Activated T-cell treated with anti-CD3 and anti-CD28 coated beads, Interleukin-2, amount 50 U/mL, for 4 hours (primary cell): Measurements from ENCODE around the gene MASTL. TPM values are rescaled to one million over a fixed set of nuclear protein-coding genes. Genes with fewer than 3 reads are reported as not detected.

Experiments
- ATAC-seq, 2 donors: fragments of 200-7000 bp; cut with Tn5 transposase; one replicate each; pipeline ENCODE4 v1.10.0; 2021
- DNase-seq: peaks from one replicate; pipeline ENCODE4 v3.0.0-alpha.2; 2020
- H3K27me3 Mint-ChIP-seq: one replicate; pipeline ENCODE4 v1.8.0; 2021; ENCODE audit warnings: low read depth, mixed read lengths
- H3K36me3 Mint-ChIP-seq: one replicate; pipeline ENCODE4 v1.8.0; 2022; ENCODE audit warnings: mixed read lengths; ENCODE audit not compliant: insufficient read depth
- H3K4me1 Mint-ChIP-seq: one replicate; pipeline ENCODE4 v1.8.0; 2021; ENCODE audit warnings: low read depth, mixed read lengths
- H3K4me3 Mint-ChIP-seq: one replicate; pipeline ENCODE4 v1.8.0; 2021; ENCODE audit warnings: mild to moderate bottlenecking, moderate library complexity, mixed read lengths
- H3K9me3 Mint-ChIP-seq: one replicate; pipeline ENCODE4 v1.8.0; 2021; ENCODE audit warnings: mixed read lengths
- total RNA-seq, 3 donors: library from RNA; stranded (reverse); gene quantifications; one replicate each; pipeline ENCODE4 v1.2.1, GENCODE V29; 2021

Gene MASTL
- total RNA-seq, 3 donors from 2014 or later = 8.8 to 11.9 (median 11.0) TPM

DNA sequence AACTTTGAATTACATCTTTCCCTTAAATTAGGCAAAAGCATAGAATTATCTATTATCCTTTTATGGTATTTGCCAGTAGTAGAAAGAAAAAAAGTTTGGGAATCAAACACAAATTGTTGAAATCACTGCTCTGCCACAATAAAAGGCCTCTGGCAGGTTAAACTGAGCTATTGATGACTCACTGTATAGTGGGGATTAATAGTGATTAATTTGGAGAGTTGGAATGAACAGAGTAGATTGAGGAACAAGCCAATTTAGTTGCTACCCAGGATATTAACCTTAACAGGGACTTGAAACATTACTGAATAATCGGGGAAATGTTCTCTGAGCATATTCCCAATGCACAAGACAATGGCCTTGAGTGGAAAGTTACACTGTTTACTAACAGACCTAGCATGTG lies 33.1 kb downstream of the MASTL start:
- Mint-ChIP-seq H3K36me3 (peaks cover 12% of the 10 kb centered on the region), H3K4me3 (no peak overlapping the region), H3K4me1 (no peaks in the 10 kb centered on the region), H3K9me3 (no peaks in the 10 kb centered on the region), H3K27me3 (no peaks in the 10 kb centered on the region)
- ATAC-seq (no peak), DNase-seq (no peak)

- Mint-ChIP-seq H3K27me3 (no peaks in the 10 kb centered on the region), H3K4me1 (no peaks in the 10 kb centered on the region), H3K36me3 (peaks cover 12% of the 10 kb centered on the region), H3K9me3 (no peaks in the 10 kb centered on the region), H3K4me3 (no peak overlapping the region)
- ATAC-seq (no peak), DNase-seq (no peak)
These were observed 33.7 kb downstream of the MASTL start for GRCh38 chr10:27188897-27189296.

GRCh38 chr10:27190508-27190907 lies 35.4 kb downstream of the MASTL start:
- H3K36me3 Mint-ChIP-seq = peaks cover 6% of the 10 kb centered on the region
- DNase-seq (no peak), ATAC-seq (no peak)
- no peak overlapping the region for H3K4me3 Mint-ChIP-seq
- H3K9me3 Mint-ChIP-seq = no peaks in the 10 kb centered on the region
- no peaks in the 10 kb centered on the region for H3K27me3 Mint-ChIP-seq
- H3K4me1 Mint-ChIP-seq = no peaks in the 10 kb centered on the region

DNA sequence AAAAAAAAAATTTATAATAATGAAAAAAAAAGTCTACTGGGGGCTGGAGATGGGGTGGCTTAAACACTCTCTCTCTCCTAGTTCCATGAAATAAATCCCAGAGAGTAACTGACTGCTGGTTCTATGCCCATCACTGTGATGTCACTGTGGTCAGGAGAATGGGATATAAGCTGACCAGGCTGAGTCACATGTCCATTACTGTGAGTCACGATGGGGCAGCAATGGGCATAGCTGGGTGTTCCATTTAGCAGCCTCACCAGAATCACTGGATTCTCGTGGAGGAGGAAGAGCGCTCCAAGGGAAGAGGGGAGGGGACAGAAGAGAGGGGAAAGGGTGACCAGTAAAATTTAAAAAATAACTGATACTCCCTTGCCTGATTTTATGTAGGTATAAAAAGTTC lies 37.1 kb downstream of the MASTL start:
- Mint-ChIP-seq H3K4me1 (no peaks in the 10 kb centered on the region), H3K4me3 (no peak overlapping the region), H3K27me3 (no peaks in the 10 kb centered on the region), H3K9me3 (no peaks in the 10 kb centered on the region), H3K36me3 (peaks cover 2% of the 10 kb centered on the region)
- ATAC-seq (no peak), DNase-seq (no peak)

GRCh38 chr10:27197980-27198620 lies 42.9 kb downstream of the MASTL start:
- Mint-ChIP-seq H3K9me3 (no peaks in the 10 kb centered on the region), H3K36me3 (peaks cover 18% of the 10 kb centered on the region), H3K27me3 (no peaks in the 10 kb centered on the region), H3K4me1 (no peaks in the 10 kb centered on the region), H3K4me3 (no peak overlapping the region)
- no peak for DNase-seq
- no peak for ATAC-seq

DNA sequence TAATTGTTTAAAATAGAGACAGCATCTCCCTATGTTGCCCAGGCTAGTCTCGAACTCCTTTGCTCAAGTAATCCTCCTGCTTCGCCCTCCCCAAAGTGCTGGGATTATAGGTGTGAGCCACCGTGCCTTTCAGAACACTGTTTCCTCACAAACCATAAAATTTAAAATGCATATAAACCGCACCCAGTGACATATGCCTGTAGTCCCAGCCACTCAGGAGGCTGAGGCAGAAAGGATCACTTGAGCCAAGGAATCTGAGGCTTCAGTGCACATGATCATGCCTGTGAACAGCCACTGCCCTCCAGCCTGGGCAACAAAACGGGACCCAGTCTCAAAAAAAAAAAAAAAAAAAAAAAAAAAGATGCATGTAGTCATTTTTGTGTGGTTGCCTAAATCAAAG lies 48.7 kb downstream of the MASTL start:
- H3K4me3 Mint-ChIP-seq = no peak overlapping the region
- no peaks in the 10 kb centered on the region for H3K4me1 Mint-ChIP-seq
- H3K27me3 Mint-ChIP-seq = no peaks in the 10 kb centered on the region
- H3K36me3 Mint-ChIP-seq = peaks cover 21% of the 10 kb centered on the region
- H3K9me3 Mint-ChIP-seq = no peaks in the 10 kb centered on the region
- ATAC-seq (no peak), DNase-seq (no peak)

- H3K27me3 Mint-ChIP-seq = no peaks in the 10 kb centered on the region
- no peaks in the 10 kb centered on the region for H3K4me1 Mint-ChIP-seq
- H3K36me3 Mint-ChIP-seq = peaks cover 29% of the 10 kb centered on the region
- DNase-seq (no peak), ATAC-seq (no peak)
- H3K4me3 Mint-ChIP-seq = no peak overlapping the region
- no peaks in the 10 kb centered on the region for H3K9me3 Mint-ChIP-seq
These were observed 52.2 kb downstream of the MASTL start for GRCh38 chr10:27207350-27207749.

DNA sequence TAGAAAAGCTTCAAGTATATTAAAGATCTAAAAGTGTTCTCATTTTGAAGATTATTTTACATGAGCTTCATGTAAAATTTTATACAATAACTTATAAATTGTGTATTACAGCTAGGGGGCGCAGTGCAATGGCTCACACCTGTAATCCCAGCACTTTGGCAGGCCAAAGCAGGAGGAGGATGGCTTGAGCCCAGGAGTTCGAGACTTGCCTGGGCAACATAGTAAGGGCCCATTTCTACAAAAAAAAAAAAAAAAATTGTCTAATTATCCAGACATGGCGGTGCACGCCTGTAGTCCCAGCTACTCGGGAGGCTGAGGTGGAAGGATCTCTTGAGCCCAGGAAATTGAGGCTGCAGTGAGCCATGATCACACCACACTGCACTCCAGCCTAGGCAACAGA lies 68.8 kb downstream of the MASTL start:
- no peak overlapping the region for H3K4me3 Mint-ChIP-seq
- no peaks in the 10 kb centered on the region for H3K27me3 Mint-ChIP-seq
- H3K4me1 Mint-ChIP-seq = peaks cover 16% of the 10 kb centered on the region
- peaks cover 11% of the 10 kb centered on the region for H3K36me3 Mint-ChIP-seq
- no peaks in the 10 kb centered on the region for H3K9me3 Mint-ChIP-seq
- DNase-seq (peak; percentile 33), ATAC-seq (peak; percentile 46 to 77)

DNA sequence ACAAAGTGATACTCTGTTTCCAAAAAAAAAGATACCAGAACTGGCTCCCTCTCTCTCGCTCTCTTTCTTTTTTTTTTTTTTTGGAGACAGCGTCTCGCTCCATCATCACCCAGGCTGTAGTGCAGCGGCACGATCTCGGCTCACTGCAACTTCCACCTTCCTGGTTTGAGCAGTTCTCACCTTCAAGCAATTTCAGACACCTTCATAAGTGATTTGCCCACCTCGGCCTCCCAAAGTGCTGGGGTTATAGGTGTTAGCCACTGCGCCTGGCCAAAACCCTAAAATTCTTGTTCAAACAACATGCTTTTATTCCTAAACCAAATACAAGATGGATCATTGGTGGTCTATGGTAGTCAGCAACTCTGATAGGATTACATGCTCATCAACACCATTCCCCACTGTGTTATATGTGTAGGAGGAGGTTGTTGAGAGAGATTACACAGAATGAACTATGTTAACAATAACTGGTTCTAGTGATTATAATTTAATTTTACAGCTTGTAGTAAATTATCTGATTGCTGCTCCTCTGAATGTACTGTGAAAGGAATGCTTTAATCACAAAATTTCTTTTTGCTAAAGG lies 69.9 kb downstream of the MASTL start:
- H3K27me3 Mint-ChIP-seq = no peaks in the 10 kb centered on the region
- no peak for DNase-seq
- ATAC-seq = peak in 1 of 2 donors; percentile 41
- H3K4me1 Mint-ChIP-seq = peaks cover 16% of the 10 kb centered on the region
- H3K4me3 Mint-ChIP-seq = peak overlapping the region; percentile 24
- peaks cover 5% of the 10 kb centered on the region for H3K36me3 Mint-ChIP-seq
- H3K9me3 Mint-ChIP-seq = no peaks in the 10 kb centered on the region

DNA sequence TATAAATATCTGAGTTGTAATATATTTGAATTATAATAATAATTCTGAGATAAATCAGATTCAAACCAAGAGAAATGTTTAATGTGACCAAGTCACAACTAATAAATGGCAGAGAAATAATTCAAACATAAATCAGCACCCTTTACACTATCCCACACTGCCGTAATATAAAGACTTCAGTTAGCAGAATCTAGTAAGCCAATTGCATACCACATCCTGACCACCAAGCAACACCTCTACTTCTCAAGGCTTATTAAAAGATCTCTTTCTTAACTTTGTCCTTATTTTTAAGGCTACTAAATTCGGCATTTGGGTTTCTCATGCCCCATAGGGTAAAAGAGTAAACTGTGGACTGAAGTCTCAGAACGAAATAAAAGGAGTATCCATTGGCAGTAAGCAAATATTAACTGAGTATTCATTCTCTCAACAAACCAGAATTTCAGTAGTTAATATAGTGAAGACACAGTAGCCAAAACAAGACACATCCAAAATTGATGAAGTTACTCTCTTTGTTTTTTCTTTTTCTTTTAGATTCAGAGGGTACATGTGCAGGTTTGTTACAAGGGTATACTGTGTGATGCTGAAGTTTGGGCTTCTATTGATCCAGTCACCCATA lies 70.6 kb downstream of the MASTL start:
- Mint-ChIP-seq H3K4me1 (peaks cover 16% of the 10 kb centered on the region), H3K4me3 (no peak overlapping the region), H3K9me3 (no peaks in the 10 kb centered on the region), H3K36me3 (peaks cover 9% of the 10 kb centered on the region), H3K27me3 (no peaks in the 10 kb centered on the region)
- ATAC-seq (peak in 1 of 2 donors; percentile 65), DNase-seq (no peak)

GRCh38 chr10:27230022-27230421 lies 74.9 kb downstream of the MASTL start:
- Mint-ChIP-seq H3K4me1 (peaks cover 12% of the 10 kb centered on the region), H3K36me3 (peaks cover 12% of the 10 kb centered on the region), H3K9me3 (no peaks in the 10 kb centered on the region), H3K27me3 (no peaks in the 10 kb centered on the region), H3K4me3 (no peak overlapping the region)
- no peak for DNase-seq
- ATAC-seq = no peak

- Mint-ChIP-seq H3K27me3 (no peaks in the 10 kb centered on the region), H3K36me3 (peaks cover 8% of the 10 kb centered on the region), H3K4me3 (no peak overlapping the region), H3K9me3 (no peaks in the 10 kb centered on the region), H3K4me1 (peaks cover 12% of the 10 kb centered on the region)
- DNase-seq (no peak), ATAC-seq (no peak)
These were observed 80.6 kb downstream of the MASTL start for GRCh38 chr10:27235706-27236105.
